Erythroblast (primary cell): Measurements from ENCODE around the gene CDK8.
"Not testable (repeated sequence)": the region's sequence is repeated elsewhere in the genome, so short reads cannot be mapped to it uniquely, and the experiment has no call there.

Source experiments
- GATA1 ChIP-seq: IDR thresholded peaks from 2 replicates; pipeline ENCODE4 v1.6.1; 2011; ENCODE audit warnings: low read depth, mild to moderate bottlenecking, control low read depth, low read length, moderate library complexity
- POLR2A ChIP-seq: IDR thresholded peaks from 2 replicates; pipeline ENCODE4 v1.6.1; 2011; ENCODE audit warnings: mild to moderate bottlenecking, low read length

- TF ChIP-seq GATA1, POLR2A: not testable (repeated sequence)
Measured at GRCh38 chr13:26252006-26252405, 1.9 kb upstream of the CDK8 start.
